Activated CD4-positive, alpha-beta T cell treated with anti-CD3 and anti-CD28 coated beads, Interleukin-2, amount 10 ng/mL, durations not matched to agents 24 days and 14 days (primary cell): ENCODE results near the gene PCYT2. TPM values are rescaled to one million over a fixed set of nuclear protein-coding genes. Genes with fewer than 3 reads are reported as not detected.
"Not testable (repeated sequence)": the region's sequence is repeated elsewhere in the genome, so short reads cannot be mapped to it uniquely, and the experiment has no call there.

ENCODE experiments used
- DNase-seq: peaks from one replicate; pipeline ENCODE4 v3.0.0; 2022
- H3K27ac Mint-ChIP-seq: one replicate; pipeline ENCODE4 v1.8.0; 2022; ENCODE audit warnings: mild to moderate bottlenecking, mixed read lengths
- H3K27me3 Mint-ChIP-seq: one replicate; pipeline ENCODE4 v1.8.0; 2022; ENCODE audit warnings: mixed read lengths
- H3K36me3 Mint-ChIP-seq: one replicate; pipeline ENCODE4 v1.8.0; 2022; ENCODE audit warnings: low read depth, mild to moderate bottlenecking, mixed read lengths
- H3K4me1 Mint-ChIP-seq: one replicate; pipeline ENCODE4 v1.8.0; 2021; ENCODE audit warnings: mixed read lengths
- H3K4me3 Mint-ChIP-seq: one replicate; pipeline ENCODE4 v1.8.0; 2022; ENCODE audit warnings: mild to moderate bottlenecking, moderate library complexity, mixed read lengths
- H3K9me3 Mint-ChIP-seq: one replicate; pipeline ENCODE4 v1.8.0; 2021; ENCODE audit warnings: mixed read lengths
- intact Hi-C: fragments of 100-400 bp; cut with micrococcal nuclease; formaldehyde crosslinking; loops from one replicate; pipeline ENCODE4 v1.15.1; 2023
- total RNA-seq: library from RNA; stranded (reverse); gene quantifications from 2 replicates; pipeline ENCODE4 v1.2.3, GENCODE V29; 2022

The PCYT2 gene
- total RNA-seq, 1 donor from 2014 or later, result 46.5 TPM

- Mint-ChIP-seq H3K4me1 (peaks cover 26% of the 10 kb centered on the region), H3K27ac (no peak overlapping the region), H3K9me3 (no peaks in the 10 kb centered on the region), H3K27me3 (peaks cover 6% of the 10 kb centered on the region), H3K36me3 (peaks cover 6% of the 10 kb centered on the region), H3K4me3 (peak overlapping the region; percentile 73)
- intact Hi-C loops, result loop anchor here (2.0 to 5.0 kb wide), 3 partner anchors 16 to 94 kb away; partner anchors contain the start of genes ARHGDIA, MCRIP1 and PCYT2
- DNase-seq, result no peak
These were observed 16.0 kb upstream of the PCYT2 start for GRCh38 chr17:81927152-81927652.

DNA sequence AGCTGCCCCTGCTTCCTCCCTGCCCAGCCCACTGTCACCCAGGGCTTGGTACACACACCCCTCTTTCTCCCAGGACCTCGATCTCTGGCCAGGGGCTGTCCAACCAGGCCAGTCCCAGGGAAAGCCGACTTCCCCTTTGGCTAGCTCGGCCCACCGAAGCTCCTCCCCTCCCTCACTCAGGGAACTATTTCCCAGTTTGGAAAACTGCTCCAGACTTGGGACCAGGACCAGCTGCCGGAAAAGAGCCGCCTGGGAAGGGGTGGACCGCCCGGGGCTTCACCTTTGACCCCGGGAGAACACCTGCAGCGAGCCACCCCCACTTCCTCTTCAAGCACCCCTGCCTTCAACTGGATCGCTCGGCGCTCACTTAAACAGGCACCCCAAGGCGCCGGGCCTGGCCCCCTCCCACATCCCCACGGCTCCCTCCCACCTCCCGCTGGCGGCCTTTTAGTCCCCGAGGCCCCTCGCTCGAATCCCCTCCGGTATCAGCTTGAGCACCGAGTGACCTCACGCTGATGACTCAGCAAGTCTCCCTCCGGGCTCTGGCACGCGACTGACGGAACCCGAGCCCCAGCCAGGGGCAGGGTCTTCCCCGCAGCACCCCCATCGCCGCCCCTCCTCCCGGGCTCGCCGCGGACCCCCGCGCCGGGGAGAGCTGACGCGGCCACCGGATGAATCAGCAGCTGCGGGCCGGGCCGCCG is 15.4 kb upstream of the PCYT2 start:
- Mint-ChIP-seq H3K27me3 (peaks cover 6% of the 10 kb centered on the region), H3K4me1 (peaks cover 26% of the 10 kb centered on the region), H3K9me3 (no peaks in the 10 kb centered on the region), H3K4me3 (peak overlapping the region; percentile 92), H3K36me3 (peaks cover 4% of the 10 kb centered on the region), H3K27ac (peak overlapping the region; percentile 90)
- peak; percentile 87 for DNase-seq
- intact Hi-C loops, result loop anchor here (2.0 to 5.0 kb wide), 3 partner anchors 16 to 94 kb away; partner anchors contain the start of genes ARHGDIA, MCRIP1 and PCYT2

GRCh38 chr17:81925860-81926450 is 14.8 kb upstream of the PCYT2 start:
- Mint-ChIP-seq H3K27me3 (peaks cover 5% of the 10 kb centered on the region), H3K4me3 (peak overlapping the region; percentile 92), H3K4me1 (peaks cover 29% of the 10 kb centered on the region), H3K27ac (peak overlapping the region; percentile 90), H3K9me3 (no peaks in the 10 kb centered on the region), H3K36me3 (peaks cover 7% of the 10 kb centered on the region)
- DNase-seq, result no peak
- intact Hi-C loops, result loop anchor here (2.0 to 5.0 kb wide), 3 partner anchors 15 to 93 kb away; partner anchors contain the start of genes ARHGDIA, MCRIP1 and PCYT2

GRCh38 chr17:81924557-81925532 is 13.6 kb upstream of the PCYT2 start:
- intact Hi-C loops, result loop anchor here (5.0 kb wide), 1 partner anchor 53 kb away; the partner anchor contains the start of gene ARHGDIA
- Mint-ChIP-seq H3K4me3 (peak overlapping the region; percentile 92), H3K9me3 (no peaks in the 10 kb centered on the region), H3K27ac (peak overlapping the region; percentile 37), H3K27me3 (peaks cover 2% of the 10 kb centered on the region), H3K4me1 (peaks cover 29% of the 10 kb centered on the region), H3K36me3 (peaks cover 10% of the 10 kb centered on the region)
- no peak for DNase-seq

DNA sequence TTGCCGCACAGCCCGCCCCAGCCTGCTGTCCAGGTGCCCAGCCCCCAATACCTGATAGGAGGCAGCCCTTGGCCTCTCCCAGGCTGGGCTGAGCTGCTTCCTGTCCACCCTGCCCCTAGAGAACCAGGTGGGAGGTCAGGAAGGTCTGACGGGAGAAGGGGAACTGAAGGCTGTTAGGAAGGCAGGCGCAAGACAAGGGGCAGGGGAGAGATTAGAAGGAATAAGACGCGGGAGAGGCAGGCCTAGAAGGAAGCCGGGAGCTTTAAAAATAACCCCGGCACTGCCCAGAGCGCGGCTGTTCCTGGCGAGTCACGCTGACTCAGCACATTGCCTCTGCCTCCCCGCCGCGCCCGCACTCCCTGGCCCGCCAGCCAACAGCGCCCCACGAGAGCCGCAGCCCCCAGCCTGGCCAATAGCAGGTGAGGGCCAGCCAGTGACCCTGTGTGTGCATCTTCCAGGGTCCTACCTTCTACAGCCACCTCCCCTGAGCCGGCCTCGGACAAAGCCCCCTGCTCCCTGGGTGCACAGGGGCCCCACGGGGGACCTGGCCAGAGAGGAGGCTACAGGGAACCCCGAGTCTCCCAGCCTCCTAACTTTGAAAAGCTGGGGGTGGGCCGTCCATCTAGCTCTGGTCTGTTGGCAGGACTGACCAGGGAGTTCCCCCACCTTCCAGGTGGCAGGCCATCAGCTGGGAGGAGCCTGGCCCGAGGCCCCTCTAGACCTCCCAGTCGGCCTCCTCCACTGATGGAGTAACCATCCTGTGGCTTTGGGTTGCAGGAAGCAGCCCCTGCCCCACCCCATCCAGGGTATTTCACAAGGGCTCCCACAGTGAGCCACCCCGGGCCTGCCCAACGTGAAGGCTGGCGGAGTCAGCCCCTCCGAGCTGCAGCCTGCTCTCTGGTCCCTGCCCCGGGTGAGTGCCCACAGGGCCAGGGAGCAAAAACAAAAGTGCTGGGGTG is 12.4 kb upstream of the PCYT2 start:
- Mint-ChIP-seq H3K36me3 (peaks cover 18% of the 10 kb centered on the region), H3K9me3 (no peaks in the 10 kb centered on the region), H3K27me3 (no peaks in the 10 kb centered on the region), H3K27ac (no peak overlapping the region), H3K4me3 (peak overlapping the region; percentile 49), H3K4me1 (peaks cover 36% of the 10 kb centered on the region)
- DNase-seq, result no peak
- intact Hi-C loops, result no loop called here

DNA sequence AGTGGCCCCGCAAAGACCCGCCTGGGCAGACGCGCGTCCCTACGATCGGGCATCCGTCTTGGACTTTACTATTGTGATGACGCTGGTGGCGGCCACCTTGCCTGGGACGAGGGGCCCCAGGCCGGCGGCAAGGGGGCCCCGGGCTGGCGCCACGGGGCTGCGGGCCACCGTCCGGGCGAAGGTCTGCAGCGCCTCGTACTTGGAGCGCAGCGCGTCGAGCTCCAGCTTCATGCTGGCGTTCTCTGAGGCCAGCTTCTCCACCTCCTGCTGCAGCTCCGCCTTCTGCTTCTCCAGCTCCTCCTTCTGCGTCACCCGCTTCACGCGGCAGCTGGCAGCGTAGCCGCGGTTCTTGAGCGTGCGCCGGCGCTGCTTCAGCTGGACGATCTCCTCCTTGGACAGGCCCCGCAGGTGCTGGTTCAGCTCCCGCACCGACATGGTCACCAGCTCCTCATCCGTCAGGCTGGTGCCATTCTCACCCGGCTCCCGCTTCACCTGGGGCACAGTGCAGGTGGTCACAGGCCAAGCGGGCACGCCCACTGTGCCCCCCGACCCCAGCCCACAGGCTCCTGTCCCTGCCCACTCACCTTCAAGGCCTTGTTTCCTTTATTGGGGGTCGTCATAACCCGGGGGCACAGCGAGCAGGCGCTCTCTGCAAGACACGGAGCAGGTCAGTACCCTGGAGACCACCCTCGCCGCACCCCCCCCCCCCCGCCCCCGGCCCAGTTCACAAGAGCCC is 11.5 kb upstream of the PCYT2 start:
- intact Hi-C loops, result no loop called here
- Mint-ChIP-seq H3K4me3 (no peak overlapping the region), H3K27ac (no peak overlapping the region), H3K4me1 (peaks cover 40% of the 10 kb centered on the region), H3K27me3 (no peaks in the 10 kb centered on the region), H3K9me3 (no peaks in the 10 kb centered on the region), H3K36me3 (peaks cover 20% of the 10 kb centered on the region)
- DNase-seq, result no peak

DNA sequence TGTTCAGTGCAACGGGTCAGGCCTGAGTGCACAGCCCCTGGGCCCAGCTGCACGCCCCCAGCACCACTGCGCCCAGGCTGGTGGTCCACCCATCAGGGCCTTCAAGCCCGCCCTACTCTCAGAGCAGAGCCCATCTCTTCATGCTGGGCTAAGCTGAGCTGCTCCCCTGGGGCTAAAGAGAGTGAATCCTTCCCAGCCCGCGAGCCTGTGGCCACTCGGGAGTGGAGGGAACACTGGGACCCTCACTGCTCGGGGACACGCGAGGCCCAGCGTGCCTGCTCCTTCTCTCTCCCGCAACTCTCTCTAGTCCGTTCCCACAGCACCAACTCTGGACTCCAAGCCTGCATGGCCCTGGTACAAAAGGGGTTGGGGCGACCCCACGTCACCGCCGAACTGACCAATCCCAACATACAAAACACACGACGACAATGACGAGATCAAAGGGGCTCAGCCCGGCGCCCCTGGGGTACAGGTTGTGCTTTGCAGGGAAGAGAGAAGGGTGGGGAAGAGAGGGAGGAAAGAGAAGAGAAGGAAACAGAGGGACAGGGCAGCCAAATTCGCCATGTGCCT is 10.9 kb upstream of the PCYT2 start:
- no peaks in the 10 kb centered on the region for H3K27me3 Mint-ChIP-seq
- peaks cover 21% of the 10 kb centered on the region for H3K36me3 Mint-ChIP-seq
- no peak for DNase-seq
- H3K27ac Mint-ChIP-seq, result no peak overlapping the region
- H3K4me1 Mint-ChIP-seq, result peaks cover 43% of the 10 kb centered on the region
- intact Hi-C loops, result no loop called here
- H3K9me3 Mint-ChIP-seq, result no peaks in the 10 kb centered on the region
- no peak overlapping the region for H3K4me3 Mint-ChIP-seq

DNA sequence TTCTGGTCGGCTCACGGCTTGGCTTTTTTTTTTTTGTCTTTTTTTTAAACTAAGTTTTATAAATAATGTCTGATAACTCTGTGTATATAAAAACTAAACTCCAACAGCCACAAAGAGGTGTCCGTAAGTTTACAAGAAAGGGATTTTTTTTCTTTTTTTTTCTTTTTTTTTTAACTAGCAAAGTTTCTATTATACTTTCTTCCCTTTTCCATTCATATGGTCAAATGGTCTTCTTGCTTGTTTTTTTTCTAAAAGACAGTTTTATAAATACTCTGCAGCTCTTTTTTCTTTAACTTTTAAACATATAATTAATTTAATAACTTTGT is 10.3 kb upstream of the PCYT2 start:
- no peak overlapping the region for H3K27ac Mint-ChIP-seq
- intact Hi-C loops, result no loop called here
- peaks cover 46% of the 10 kb centered on the region for H3K4me1 Mint-ChIP-seq
- H3K9me3 Mint-ChIP-seq, result no peaks in the 10 kb centered on the region
- no peaks in the 10 kb centered on the region for H3K27me3 Mint-ChIP-seq
- peaks cover 21% of the 10 kb centered on the region for H3K36me3 Mint-ChIP-seq
- DNase-seq, result no peak
- H3K4me3 Mint-ChIP-seq, result no peak overlapping the region

DNA sequence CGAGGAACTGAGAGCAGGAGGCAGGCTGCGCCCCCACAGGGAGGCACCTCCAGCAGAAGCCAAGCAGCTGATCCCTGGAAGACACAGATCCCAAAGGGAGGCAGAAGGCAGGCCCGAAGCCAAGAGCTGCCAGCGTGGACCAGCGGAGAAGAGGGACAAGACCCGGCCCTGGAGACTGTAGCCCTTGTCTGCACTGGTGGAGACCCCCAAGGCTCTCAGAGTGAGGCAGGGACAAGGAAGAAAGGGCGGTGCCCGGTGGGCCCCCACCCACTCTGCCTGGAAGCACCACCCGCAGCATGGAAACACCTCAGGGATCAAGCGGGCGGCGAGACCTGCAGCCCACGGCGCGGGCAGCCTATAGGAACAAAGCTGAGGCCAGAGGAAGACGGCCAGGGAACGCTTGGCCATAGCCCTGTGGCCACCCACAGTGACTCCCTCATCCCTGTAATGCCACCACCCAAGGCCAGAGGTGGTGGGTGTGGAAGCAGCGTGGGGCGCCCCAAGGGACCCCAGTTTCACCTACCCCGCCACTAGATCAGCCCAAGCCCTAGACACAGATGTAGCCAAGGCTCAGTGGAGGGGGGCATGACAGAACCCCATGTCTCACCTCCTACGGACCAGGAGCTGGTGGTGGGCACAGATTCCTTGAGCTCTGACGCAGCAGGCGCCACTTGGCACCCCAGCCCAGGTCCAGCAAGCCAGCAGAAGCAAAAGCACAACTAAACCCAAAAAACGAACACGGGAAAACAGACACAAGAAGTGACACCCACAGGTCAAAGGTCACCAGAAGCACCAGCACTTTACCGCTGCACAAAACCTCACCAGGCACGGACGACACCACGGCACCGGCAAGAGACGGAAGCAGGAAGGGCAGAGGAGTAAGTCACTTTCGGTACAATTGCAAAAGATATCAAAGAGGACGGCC is 9.7 kb upstream of the PCYT2 start:
- H3K4me1 Mint-ChIP-seq, result peaks cover 44% of the 10 kb centered on the region

GRCh38 chr17:81918832-81919545 is 7.8 kb upstream of the PCYT2 start:
- Mint-ChIP-seq H3K4me3 (no peak overlapping the region), H3K27ac (peak overlapping the region; percentile 48), H3K27me3 (no peaks in the 10 kb centered on the region), H3K4me1 (peaks cover 37% of the 10 kb centered on the region), H3K36me3 (peaks cover 34% of the 10 kb centered on the region), H3K9me3 (no peaks in the 10 kb centered on the region)
- intact Hi-C loops, result no loop called here
- no peak for DNase-seq

More for the DNA sequence above, 9.7 kb upstream of the PCYT2 start:
- intact Hi-C loops, result no loop called here
- DNase-seq, result no peak
- peak overlapping the region; percentile 47 for H3K27ac Mint-ChIP-seq
- H3K27me3 Mint-ChIP-seq, result no peaks in the 10 kb centered on the region
- H3K4me3 Mint-ChIP-seq, result no peak overlapping the region
- no peaks in the 10 kb centered on the region for H3K9me3 Mint-ChIP-seq
- peaks cover 25% of the 10 kb centered on the region for H3K36me3 Mint-ChIP-seq

DNA sequence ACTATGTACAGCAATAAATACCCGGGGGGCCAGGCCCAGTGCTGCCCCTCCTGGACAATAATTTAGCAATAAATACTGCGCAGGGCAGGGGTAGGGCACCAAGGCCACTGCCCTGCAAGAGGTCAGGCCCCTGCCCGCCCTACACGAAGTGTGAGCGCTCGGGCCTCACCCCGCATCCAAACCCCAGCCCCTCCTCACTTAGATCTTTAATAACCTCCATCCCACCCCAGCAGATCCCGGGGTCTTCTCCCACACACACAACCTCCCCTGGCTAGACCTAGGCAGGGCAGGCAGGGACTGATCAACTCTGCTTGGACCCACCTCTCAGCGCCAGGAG is 7.1 kb upstream of the PCYT2 start:
- peak overlapping the region; percentile 80 for H3K27ac Mint-ChIP-seq
- H3K27me3 Mint-ChIP-seq, DNase-seq, H3K9me3 Mint-ChIP-seq, intact Hi-C loops: not testable (repeated sequence)
- peaks cover 34% of the 10 kb centered on the region for H3K4me1 Mint-ChIP-seq
- H3K36me3 Mint-ChIP-seq, result peaks cover 38% of the 10 kb centered on the region
- peak overlapping the region; percentile 86 for H3K4me3 Mint-ChIP-seq
